Inferior parietal cortex (tissue), 1 donor: ENCODE data around the gene GALNT9.

Experiments used
- DNase-seq: peaks from one replicate; pipeline ENCODE4 v3.0.0-alpha.2; 2016; ENCODE audit errors: extremely low spot score

Gene GALNT9

GRCh38 chr12:132168311-132169031 lies 160.9 kb downstream of the GALNT9 start:
- DNase-seq: no peak

- DNase-seq: no peak
Measured at GRCh38 chr12:132167611-132168310, 161.6 kb downstream of the GALNT9 start.

GRCh38 chr12:132166801-132167591 lies 162.4 kb downstream of the GALNT9 start:
- DNase-seq: no peak

- DNase-seq: no peak
Measured at GRCh38 chr12:132166093-132166492, 163.3 kb downstream of the GALNT9 start.

GRCh38 chr12:132165584-132165983 lies 163.8 kb downstream of the GALNT9 start:
- no peak for DNase-seq

GRCh38 chr12:132164426-132164825 lies 165.0 kb downstream of the GALNT9 start:
- DNase-seq: no peak

- DNase-seq: no peak
Measured at GRCh38 chr12:132163911-132164288, 165.5 kb downstream of the GALNT9 start.

GRCh38 chr12:132163041-132163910 lies 166.1 kb downstream of the GALNT9 start:
- DNase-seq: no peak

- DNase-seq: no peak
Measured at GRCh38 chr12:132162508-132163031, 166.8 kb downstream of the GALNT9 start.

GRCh38 chr12:132161796-132162507 lies 167.4 kb downstream of the GALNT9 start:
- no peak for DNase-seq

- DNase-seq: no peak
Measured at GRCh38 chr12:132161036-132161781, 168.2 kb downstream of the GALNT9 start.

- no peak for DNase-seq
Measured at GRCh38 chr12:132160601-132161035, 168.8 kb downstream of the GALNT9 start.

- no peak for DNase-seq
Measured at GRCh38 chr12:132160016-132160415, 169.4 kb downstream of the GALNT9 start.

GRCh38 chr12:132159555-132160003 lies 169.8 kb downstream of the GALNT9 start:
- no peak for DNase-seq

GRCh38 chr12:132158677-132159554 lies 170.5 kb downstream of the GALNT9 start:
- no peak for DNase-seq

GRCh38 chr12:132157733-132158409 lies 171.5 kb downstream of the GALNT9 start:
- no peak for DNase-seq

- DNase-seq: no peak
Measured at GRCh38 chr12:132156573-132157325, 172.6 kb downstream of the GALNT9 start.
